MCF 10A (cell line): ENCODE results near the gene THPO. TPM values are rescaled to one million over a fixed set of nuclear protein-coding genes. Genes with fewer than 3 reads are reported as not detected.

Experiments
- BruUV-seq: library from RNA; stranded (reverse); fragments of 400-500 nt; replicated peaks from 2 replicates; lab custom pipeline; 2021; lab: Mats Ljungman, UMichigan
- CTCF ChIA-PET: fragments of 300-600 bp; sonication (Branson Sonifier 250); formaldehyde crosslinking; extraction: SDS; loops from one replicate; lab custom pipeline; 2021; ENCODE audit warnings: antibody characterized with exemption, inconsistent platforms; lab: Yijun Ruan, JAX
- POLR2A ChIA-PET: fragments of 300-600, 350-650 bp; sonication (Branson Sonifier 250); formaldehyde crosslinking; extraction: SDS; loops from one replicate; lab custom pipeline; 2020; ENCODE audit warnings: antibody characterized with exemption, inconsistent platforms; lab: Yijun Ruan, JAX
- DNase-seq: peaks from one replicate; pipeline ENCODE4 v3.0.0-alpha.2; 2018; ENCODE audit not compliant: unreplicated experiment
- H3K27ac Mint-ChIP-seq: one replicate; pipeline ENCODE4 v1.8.0; 2022; ENCODE audit warnings: mild to moderate bottlenecking, low read depth, mixed read lengths; ENCODE audit not compliant: unreplicated experiment
- H3K27me3 Mint-ChIP-seq: one replicate; pipeline ENCODE4 v1.8.0; 2022; ENCODE audit warnings: mixed read lengths; ENCODE audit not compliant: insufficient read depth, unreplicated experiment
- H3K36me3 Mint-ChIP-seq: one replicate; pipeline ENCODE4 v1.8.0; 2022; ENCODE audit warnings: mild to moderate bottlenecking, moderate library complexity, mixed read lengths; ENCODE audit not compliant: insufficient read depth, unreplicated experiment
- H3K4me1 Mint-ChIP-seq: one replicate; pipeline ENCODE4 v1.8.0; 2022; ENCODE audit warnings: mixed read lengths; ENCODE audit not compliant: insufficient read depth, unreplicated experiment
- H3K4me3 Mint-ChIP-seq: one replicate; pipeline ENCODE4 v1.8.0; 2022; ENCODE audit warnings: mild to moderate bottlenecking, moderate library complexity, mixed read lengths; ENCODE audit not compliant: unreplicated experiment
- H3K9me3 Mint-ChIP-seq: one replicate; pipeline ENCODE4 v1.8.0; 2022; ENCODE audit warnings: mixed read lengths; ENCODE audit not compliant: unreplicated experiment
- CTCF ChIP-seq: fragments of 200-600 bp; IDR thresholded peaks from one replicate; pipeline ENCODE4 v1.8.0; 2022; ENCODE audit warnings: antibody characterized with exemption, mild to moderate bottlenecking; ENCODE audit not compliant: unreplicated experiment
- intact Hi-C: fragments of 100-400 bp; cut with micrococcal nuclease; formaldehyde crosslinking; loops from 2 replicates; pipeline ENCODE4 v1.14.1; 2022
- total RNA-seq: library from RNA; stranded (reverse); gene quantifications from 2 replicates; pipeline ENCODE4 v1.2.3, GENCODE V29; 2022

THPO gene
- total RNA-seq, 1 experiment from 2014 or later: not detected

GRCh38 chr3:184366619-184367289 lies 11.3 kb downstream of the THPO start:
- Mint-ChIP-seq H3K9me3 (no peaks in the 10 kb centered on the region), H3K4me1 (peaks cover 21% of the 10 kb centered on the region), H3K27me3 (no peaks in the 10 kb centered on the region), H3K36me3 (peaks cover 77% of the 10 kb centered on the region), H3K4me3 (no peak overlapping the region), H3K27ac (no peak overlapping the region)
- ChIA-PET CTCF (interaction anchor here (0.5 to 2.1 kb wide), 4 partner anchors 23 to 102 kb away, joined by 3 to 6 read pairs (median 4); no protein-coding TSS in a partner anchor), POLR2A (interaction anchor here (0.8 kb wide), 1 partner anchor 433 kb away, joined by 3 read pairs; no protein-coding TSS in a partner anchor)
- no TSS peak for BruUV-seq
- TF ChIP-seq CTCF: no peak
- DNase-seq: no peak
- intact Hi-C loops: no loop called here

DNA sequence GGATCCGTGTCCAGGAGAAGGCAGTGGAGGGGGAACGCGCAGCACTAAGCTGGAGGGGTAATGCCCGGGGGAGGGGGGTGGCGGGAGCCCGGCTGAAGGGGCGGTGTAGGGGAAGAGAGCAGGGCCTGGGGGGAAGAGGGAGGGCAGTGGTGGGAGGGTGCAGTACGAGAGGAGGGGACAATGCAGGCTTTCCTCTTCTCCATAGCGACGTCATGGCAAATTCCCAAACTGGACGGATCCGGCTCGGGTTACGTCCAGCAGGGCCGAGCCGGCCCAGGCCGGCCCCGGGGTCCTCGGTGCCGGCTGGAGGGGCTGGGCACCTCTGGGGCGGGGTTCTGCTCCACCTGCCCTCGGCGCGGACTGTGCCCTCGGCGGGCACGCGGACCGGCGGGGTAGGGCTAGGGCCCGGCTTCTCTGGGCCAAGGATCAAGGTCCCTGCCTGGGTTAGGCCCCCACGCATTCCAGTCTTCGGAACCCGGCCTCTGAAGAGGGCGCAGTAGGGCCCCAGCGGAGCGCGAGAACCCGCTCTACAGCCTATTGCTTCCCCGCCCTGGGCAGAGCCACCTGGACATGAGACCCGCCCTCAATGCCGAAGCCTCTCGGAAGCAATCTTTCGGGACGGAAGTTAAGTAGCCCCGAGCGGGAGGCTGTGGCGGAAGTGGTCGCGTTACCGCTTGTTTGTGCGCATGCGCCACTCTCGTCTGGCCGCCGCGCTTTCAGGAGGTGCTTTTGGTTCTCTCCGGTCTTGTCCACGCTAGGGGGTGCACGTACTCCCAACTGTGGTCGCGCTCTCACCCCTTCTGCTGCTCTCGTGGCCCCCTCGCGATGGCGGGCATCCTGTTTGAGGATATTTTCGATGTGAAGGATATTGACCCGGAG lies 15.1 kb downstream of the THPO start:
- intact Hi-C loops: loop anchor here (2.0 kb wide), 1 partner anchor 48 kb away; the partner anchor contains the start of gene EIF4G1
- peak overlapping the region; percentile 89 for H3K27ac Mint-ChIP-seq
- peak; percentile 45 for TF ChIP-seq CTCF
- no peaks in the 10 kb centered on the region for H3K9me3 Mint-ChIP-seq
- peak; percentile 98 for DNase-seq
- peaks cover 27% of the 10 kb centered on the region for H3K4me1 Mint-ChIP-seq
- H3K36me3 Mint-ChIP-seq: peaks cover 43% of the 10 kb centered on the region
- ChIA-PET CTCF (interaction anchor here (0.6 to 3.5 kb wide), 9 partner anchors 8 to 179 kb away, joined by 3 to 12 read pairs (median 4); partner anchors contain the start of gene FAM131A), POLR2A (interaction anchor here (0.9 to 4.1 kb wide), 14 partner anchors 9 to 427 kb away, joined by 3 to 18 read pairs (median 6); partner anchors contain the start of genes FAM131A and PSMD2)
- peak overlapping the region; percentile 93 for H3K4me3 Mint-ChIP-seq
- H3K27me3 Mint-ChIP-seq: no peaks in the 10 kb centered on the region
- BruUV-seq: no TSS peak

DNA sequence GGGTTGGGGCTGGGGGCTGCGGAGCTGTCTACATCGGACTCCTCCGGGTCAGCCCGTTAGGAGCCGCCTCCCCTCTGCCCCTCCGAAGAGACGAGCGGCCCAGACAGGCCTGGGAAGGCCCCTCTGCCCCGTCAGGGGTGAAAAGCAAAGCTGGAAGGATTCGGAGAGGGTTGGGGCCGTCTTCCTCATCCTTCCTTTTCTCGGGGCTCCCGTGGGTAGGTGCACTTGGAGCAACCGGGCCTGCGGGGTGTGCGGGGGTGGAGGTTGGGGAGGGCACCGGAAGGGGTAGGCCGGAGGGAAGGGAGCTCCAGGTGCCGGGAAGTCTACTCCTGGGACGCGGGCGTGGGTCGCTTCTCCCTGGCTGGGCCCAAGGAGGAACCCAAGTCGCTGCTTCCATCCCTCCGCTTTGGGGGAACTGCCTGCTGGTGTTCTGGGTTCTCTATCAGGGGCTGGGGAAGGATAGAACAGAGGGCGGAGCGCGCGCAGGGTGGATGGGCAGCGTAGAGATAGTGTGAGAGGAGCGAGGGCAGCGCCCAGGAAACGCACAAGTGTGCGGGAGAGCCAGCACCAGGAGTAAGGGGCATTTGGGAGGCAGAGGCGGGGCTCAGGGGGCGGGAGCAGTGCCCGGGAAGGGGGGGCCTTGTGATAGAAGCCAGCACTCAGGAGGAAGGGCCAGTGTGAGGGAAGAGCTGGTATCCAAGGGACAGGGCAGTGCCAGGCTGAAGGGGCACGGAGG lies 15.9 kb downstream of the THPO start:
- H3K4me1 Mint-ChIP-seq: peaks cover 27% of the 10 kb centered on the region
- CTCF ChIA-PET: interaction anchor here (1.0 to 3.5 kb wide), 5 partner anchors 9 to 179 kb away, joined by 3 to 12 read pairs (median 4); partner anchors contain the start of gene FAM131A
- H3K36me3 Mint-ChIP-seq: peaks cover 35% of the 10 kb centered on the region
- POLR2A ChIA-PET: interaction anchor here (0.6 to 4.1 kb wide), 21 partner anchors 10 to 1290 kb away, joined by 3 to 18 read pairs (median 4); partner anchors contain the start of genes FAM131A and PSMD2
- TSS peak; percentile 50 for BruUV-seq
- no peaks in the 10 kb centered on the region for H3K9me3 Mint-ChIP-seq
- H3K27ac Mint-ChIP-seq: peak overlapping the region; percentile 89
- intact Hi-C loops: loop anchor here (2.0 kb wide), 1 partner anchor 47 kb away; the partner anchor contains the start of gene EIF4G1
- TF ChIP-seq CTCF: no peak
- H3K4me3 Mint-ChIP-seq: peak overlapping the region; percentile 93
- peak; percentile 75 for DNase-seq
- no peaks in the 10 kb centered on the region for H3K27me3 Mint-ChIP-seq
